Rectal smooth muscle tissue (tissue), 1 donor: ENCODE data around the gene NRP2.

Experiments
- H3K27ac ChIP-seq: one replicate; pipeline ENCODE4 v1.7.0; 2013; ENCODE audit warnings: low read depth, low read length, inconsistent platforms
- H3K27me3 ChIP-seq: one replicate; pipeline ENCODE4 v1.7.0; 2013; ENCODE audit warnings: low read length; ENCODE audit not compliant: control insufficient read depth, insufficient read depth
- H3K36me3 ChIP-seq: one replicate; pipeline ENCODE4 v1.7.0; 2013; ENCODE audit warnings: low read length; ENCODE audit not compliant: control insufficient read depth, insufficient read depth
- H3K4me1 ChIP-seq: one replicate; pipeline ENCODE4 v1.7.0; 2013; ENCODE audit warnings: low read length; ENCODE audit not compliant: control insufficient read depth, insufficient read depth
- H3K4me3 ChIP-seq: one replicate; pipeline ENCODE4 v1.7.0; 2013; ENCODE audit warnings: low read length
- H3K9ac ChIP-seq: one replicate; pipeline ENCODE4 v1.7.0; 2013; ENCODE audit warnings: low read length

The NRP2 gene

GRCh38 chr2:205803500-205803899 lies 121.2 kb downstream of the NRP2 start:
- H3K27me3 ChIP-seq = no peaks in the 10 kb centered on the region
- H3K27ac ChIP-seq = peak overlapping the region; percentile 93
- H3K4me3 ChIP-seq = no peak overlapping the region
- H3K4me1 ChIP-seq = peaks cover 36% of the 10 kb centered on the region
- no peaks in the 10 kb centered on the region for H3K36me3 ChIP-seq
- H3K9ac ChIP-seq = no peak overlapping the region

DNA sequence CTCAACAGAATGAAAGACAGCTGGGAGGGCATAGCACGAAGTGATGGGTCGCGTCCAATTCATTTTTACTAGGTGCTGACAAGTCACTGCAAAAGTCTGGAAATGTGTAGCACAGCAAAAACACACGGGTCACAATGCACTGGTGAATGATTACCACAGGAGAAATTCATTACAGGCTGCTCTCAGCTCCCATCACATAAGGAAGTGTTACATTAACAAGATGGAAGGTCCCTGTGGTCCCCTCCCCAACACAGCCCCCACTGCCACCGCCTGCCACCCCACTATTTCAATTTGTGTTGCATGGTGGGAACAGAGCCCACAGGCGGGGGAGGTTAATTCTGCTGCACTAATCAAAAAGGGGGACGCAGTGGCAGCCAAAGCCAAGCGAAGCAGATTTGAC lies 122.8 kb downstream of the NRP2 start:
- Histone ChIP-seq H3K27ac (no peak overlapping the region), H3K4me1 (peaks cover 36% of the 10 kb centered on the region), H3K27me3 (no peaks in the 10 kb centered on the region), H3K4me3 (no peak overlapping the region), H3K36me3 (no peaks in the 10 kb centered on the region), H3K9ac (no peak overlapping the region)

GRCh38 chr2:205806143-205806905 lies 124.0 kb downstream of the NRP2 start:
- no peak overlapping the region for H3K9ac ChIP-seq
- no peaks in the 10 kb centered on the region for H3K36me3 ChIP-seq
- no peaks in the 10 kb centered on the region for H3K27me3 ChIP-seq
- H3K27ac ChIP-seq = no peak overlapping the region
- no peak overlapping the region for H3K4me3 ChIP-seq
- H3K4me1 ChIP-seq = peaks cover 25% of the 10 kb centered on the region

- Histone ChIP-seq H3K27ac (no peak overlapping the region), H3K36me3 (no peaks in the 10 kb centered on the region), H3K4me1 (peaks cover 16% of the 10 kb centered on the region), H3K27me3 (no peaks in the 10 kb centered on the region), H3K9ac (no peak overlapping the region), H3K4me3 (no peak overlapping the region)
Measured at GRCh38 chr2:205807229-205807628, 124.9 kb downstream of the NRP2 start.

GRCh38 chr2:205807758-205808157 lies 125.5 kb downstream of the NRP2 start:
- Histone ChIP-seq H3K27ac (no peak overlapping the region), H3K27me3 (no peaks in the 10 kb centered on the region), H3K9ac (no peak overlapping the region), H3K4me1 (peaks cover 12% of the 10 kb centered on the region), H3K36me3 (no peaks in the 10 kb centered on the region), H3K4me3 (no peak overlapping the region)

DNA sequence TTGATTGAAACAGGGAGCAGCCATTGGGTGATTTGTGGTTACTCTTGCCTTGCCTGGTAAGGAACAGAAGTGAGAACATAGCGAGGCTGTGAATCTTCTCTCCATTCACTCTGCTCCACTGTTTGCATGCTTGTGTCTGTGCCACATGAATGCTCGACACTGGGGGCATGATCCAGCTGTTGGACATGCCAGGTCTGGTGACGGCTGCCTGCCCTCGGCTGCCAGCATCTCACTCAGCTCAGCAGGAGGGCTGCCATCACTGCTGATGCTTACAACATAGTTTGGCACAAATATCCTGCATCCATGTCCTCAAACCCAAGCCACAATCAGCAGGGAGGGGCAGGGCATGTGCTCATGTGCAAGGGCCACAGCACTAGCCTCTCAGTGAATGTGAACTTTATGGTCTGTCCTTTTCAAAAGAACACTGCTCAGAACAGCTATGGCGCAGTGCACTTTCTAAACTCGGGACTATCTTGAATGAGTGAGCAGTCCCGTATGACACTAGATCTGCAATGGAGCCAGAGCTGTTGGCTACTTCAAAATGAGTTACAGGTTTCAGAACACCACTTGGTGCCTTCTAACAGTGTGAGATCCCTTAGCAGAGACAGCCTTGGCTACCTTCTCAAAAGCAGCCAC lies 126.3 kb downstream of the NRP2 start:
- H3K9ac ChIP-seq = no peak overlapping the region
- peaks cover 8% of the 10 kb centered on the region for H3K4me1 ChIP-seq
- H3K27me3 ChIP-seq = no peaks in the 10 kb centered on the region
- no peak overlapping the region for H3K27ac ChIP-seq
- no peak overlapping the region for H3K4me3 ChIP-seq
- no peaks in the 10 kb centered on the region for H3K36me3 ChIP-seq

DNA sequence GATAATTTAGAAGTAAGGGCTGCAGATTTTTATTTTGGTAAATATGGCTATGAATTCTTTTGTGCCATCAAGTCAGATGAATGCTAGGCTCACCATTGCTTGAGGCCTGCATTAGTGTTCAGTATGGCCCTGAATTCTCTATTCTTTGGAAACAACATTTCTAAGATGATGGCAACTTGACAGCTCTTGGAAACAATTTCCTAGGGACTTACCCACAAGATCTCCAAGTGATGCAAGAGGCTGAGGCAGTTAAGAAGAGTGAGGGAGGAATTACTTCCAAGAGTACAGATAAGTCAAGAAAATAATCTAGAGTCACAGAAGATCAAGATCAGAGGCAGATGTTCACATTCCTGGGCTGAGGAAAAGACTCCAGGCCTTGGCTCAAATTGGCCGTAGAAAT lies 129.1 kb downstream of the NRP2 start:
- no peaks in the 10 kb centered on the region for H3K36me3 ChIP-seq
- H3K27ac ChIP-seq = no peak overlapping the region
- no peak overlapping the region for H3K4me3 ChIP-seq
- no peaks in the 10 kb centered on the region for H3K27me3 ChIP-seq
- peaks cover 8% of the 10 kb centered on the region for H3K4me1 ChIP-seq
- H3K9ac ChIP-seq = no peak overlapping the region

DNA sequence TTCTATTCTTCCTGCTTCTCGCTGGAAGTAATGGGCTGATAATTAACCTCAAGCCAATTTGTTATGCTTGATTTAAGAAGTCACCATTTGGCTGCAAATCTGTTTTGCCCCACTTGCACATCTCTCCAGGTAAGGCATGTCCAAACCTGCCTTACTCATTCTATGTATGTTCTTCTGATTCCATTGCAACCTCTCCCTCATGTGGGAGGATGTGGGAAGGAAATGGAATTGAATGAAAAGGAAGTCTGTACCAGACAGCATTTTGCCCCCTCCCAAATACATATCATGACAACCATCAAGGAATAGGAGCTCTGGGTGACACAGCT lies 131.7 kb downstream of the NRP2 start:
- H3K27ac ChIP-seq = no peak overlapping the region
- H3K36me3 ChIP-seq = no peaks in the 10 kb centered on the region
- no peak overlapping the region for H3K4me3 ChIP-seq
- no peak overlapping the region for H3K9ac ChIP-seq
- H3K4me1 ChIP-seq = no peaks in the 10 kb centered on the region
- H3K27me3 ChIP-seq = no peaks in the 10 kb centered on the region

DNA sequence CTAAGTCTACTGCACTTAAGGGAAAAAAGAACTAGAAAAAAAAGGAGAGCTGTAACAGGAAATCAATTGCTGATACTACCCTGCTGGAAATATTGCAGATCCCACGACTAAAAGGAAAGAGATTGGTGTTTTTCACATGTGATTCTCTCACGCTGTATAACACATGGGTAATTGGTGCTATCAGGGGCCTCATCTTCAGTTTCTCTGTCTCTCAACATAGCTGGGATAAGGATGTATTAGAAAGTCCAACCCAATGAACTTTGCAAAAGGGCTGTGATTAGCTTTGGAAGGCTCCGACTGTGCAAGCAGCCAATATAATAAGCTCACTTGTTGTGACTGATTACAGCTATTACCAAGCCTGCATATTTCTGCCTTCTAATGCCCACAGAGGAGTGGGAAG lies 133.4 kb downstream of the NRP2 start:
- Histone ChIP-seq H3K27me3 (no peaks in the 10 kb centered on the region), H3K9ac (no peak overlapping the region), H3K36me3 (no peaks in the 10 kb centered on the region), H3K4me1 (no peaks in the 10 kb centered on the region), H3K4me3 (no peak overlapping the region), H3K27ac (no peak overlapping the region)

DNA sequence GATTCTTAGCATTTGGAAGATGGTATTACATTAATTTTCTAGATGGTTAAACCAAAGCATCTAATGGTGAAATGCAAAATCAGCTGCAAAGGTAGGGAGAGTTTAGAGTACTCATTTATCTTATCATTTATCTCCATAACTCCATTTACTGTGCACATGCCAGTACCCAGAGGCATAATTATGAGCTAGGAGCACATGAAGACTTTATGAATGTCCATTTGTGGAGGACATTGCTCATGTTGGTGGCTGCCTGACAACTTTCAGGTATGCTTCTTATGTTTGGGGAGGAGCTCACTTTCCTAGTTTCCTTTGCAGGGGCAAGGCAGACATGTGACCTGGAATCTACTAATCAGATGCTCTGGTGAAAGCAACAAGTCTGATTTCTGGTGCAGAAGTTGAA lies 134.0 kb downstream of the NRP2 start:
- no peaks in the 10 kb centered on the region for H3K36me3 ChIP-seq
- no peaks in the 10 kb centered on the region for H3K4me1 ChIP-seq
- H3K4me3 ChIP-seq = no peak overlapping the region
- H3K27ac ChIP-seq = no peak overlapping the region
- no peaks in the 10 kb centered on the region for H3K27me3 ChIP-seq
- no peak overlapping the region for H3K9ac ChIP-seq

GRCh38 chr2:205822579-205822978 lies 140.3 kb downstream of the NRP2 start:
- no peak overlapping the region for H3K9ac ChIP-seq
- H3K27me3 ChIP-seq = no peaks in the 10 kb centered on the region
- H3K36me3 ChIP-seq = no peaks in the 10 kb centered on the region
- no peak overlapping the region for H3K4me3 ChIP-seq
- no peak overlapping the region for H3K27ac ChIP-seq
- H3K4me1 ChIP-seq = no peaks in the 10 kb centered on the region

DNA sequence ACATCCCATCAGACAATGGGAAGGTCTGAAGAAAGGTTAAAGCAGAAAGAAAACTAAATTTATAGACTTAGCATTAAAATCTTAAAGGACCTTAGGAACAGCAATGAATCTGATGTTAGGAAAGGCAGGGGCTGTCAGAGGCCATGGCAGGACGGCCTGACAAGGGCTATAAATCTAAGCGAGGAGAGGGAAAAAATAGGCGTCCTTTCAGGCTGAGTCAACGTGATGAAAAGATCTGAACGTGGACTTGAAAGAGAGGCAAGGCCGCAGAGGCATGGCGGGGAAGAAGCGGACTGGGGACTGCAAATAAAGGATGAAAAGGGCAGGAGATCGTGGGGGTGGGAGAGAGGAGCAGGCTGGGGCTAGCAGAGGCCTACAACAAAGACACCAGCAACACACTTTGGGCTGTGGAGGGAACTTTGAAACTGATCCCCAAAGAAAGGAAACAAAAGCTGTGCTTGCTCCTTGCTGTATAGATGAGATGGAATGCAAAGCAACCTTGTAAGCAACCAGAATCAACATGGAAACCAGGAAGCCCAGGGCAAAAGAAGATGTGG lies 145.6 kb downstream of the NRP2 start:
- no peaks in the 10 kb centered on the region for H3K36me3 ChIP-seq
- H3K4me1 ChIP-seq = no peaks in the 10 kb centered on the region
- H3K27me3 ChIP-seq = no peaks in the 10 kb centered on the region
- H3K9ac ChIP-seq = no peak overlapping the region
- peak overlapping the region; percentile 40 for H3K27ac ChIP-seq
- no peak overlapping the region for H3K4me3 ChIP-seq

GRCh38 chr2:205833864-205834263 lies 151.6 kb downstream of the NRP2 start:
- Histone ChIP-seq H3K27me3 (no peaks in the 10 kb centered on the region), H3K36me3 (no peaks in the 10 kb centered on the region), H3K9ac (no peak overlapping the region), H3K4me1 (peaks cover 23% of the 10 kb centered on the region), H3K27ac (peak overlapping the region; percentile 6), H3K4me3 (no peak overlapping the region)
